CD4-positive, alpha-beta T cell treated with Interleukin-6 at 100 ng/mL for 8 hours (primary cell): ENCODE measurements around the gene ZAP70.

Experiments used
- DNase-seq: peaks from one replicate; pipeline ENCODE4 v3.0.0-alpha.2; 2020; ENCODE audit warnings: mixed read lengths, low spot score

ZAP70 gene

DNA sequence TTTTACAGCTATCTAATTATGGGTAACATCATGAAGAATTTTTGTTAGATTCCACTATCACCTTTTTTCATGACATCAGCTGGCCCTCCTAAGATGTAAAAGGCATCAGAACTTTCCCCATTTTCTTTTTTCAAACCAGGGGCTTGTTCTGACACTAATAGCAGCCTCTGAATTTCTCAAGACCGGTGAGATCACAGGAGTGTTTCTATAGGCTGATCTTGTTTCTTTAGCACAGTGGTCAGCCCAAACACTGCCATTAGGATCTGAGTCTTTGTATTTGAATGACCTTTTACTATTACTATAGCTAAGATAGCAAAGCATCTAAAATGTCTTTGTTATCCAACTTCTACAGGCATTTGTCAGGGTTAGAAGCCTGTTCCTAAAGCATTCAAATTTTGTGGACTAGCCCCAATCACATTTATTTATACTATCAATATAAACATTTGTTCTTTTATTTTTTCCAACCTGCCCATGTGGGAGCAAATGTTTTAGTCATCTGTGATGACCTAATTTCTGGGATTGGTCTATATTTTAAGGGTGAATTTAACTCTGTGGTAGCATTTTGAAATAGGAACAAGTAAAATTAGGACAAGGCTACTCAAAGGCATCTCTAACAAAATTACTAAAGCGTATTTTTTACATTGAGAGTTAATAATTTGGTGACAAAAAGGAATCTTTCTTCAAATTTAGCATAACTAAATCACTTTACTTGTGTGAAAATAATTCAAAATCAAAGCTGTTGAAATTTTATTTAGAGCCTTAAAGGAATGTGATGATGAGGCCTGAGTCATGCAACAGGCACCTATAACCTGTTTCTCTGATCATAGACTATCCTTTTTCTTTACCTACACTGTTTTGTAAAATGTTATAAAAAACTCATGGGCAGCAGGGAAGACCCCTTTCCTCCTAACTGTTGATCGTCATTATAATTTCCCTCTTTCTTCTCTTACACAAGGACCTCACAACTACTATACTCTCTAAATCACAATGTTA, 39.3 kb downstream of the ZAP70 start:
- no peak for DNase-seq

DNA sequence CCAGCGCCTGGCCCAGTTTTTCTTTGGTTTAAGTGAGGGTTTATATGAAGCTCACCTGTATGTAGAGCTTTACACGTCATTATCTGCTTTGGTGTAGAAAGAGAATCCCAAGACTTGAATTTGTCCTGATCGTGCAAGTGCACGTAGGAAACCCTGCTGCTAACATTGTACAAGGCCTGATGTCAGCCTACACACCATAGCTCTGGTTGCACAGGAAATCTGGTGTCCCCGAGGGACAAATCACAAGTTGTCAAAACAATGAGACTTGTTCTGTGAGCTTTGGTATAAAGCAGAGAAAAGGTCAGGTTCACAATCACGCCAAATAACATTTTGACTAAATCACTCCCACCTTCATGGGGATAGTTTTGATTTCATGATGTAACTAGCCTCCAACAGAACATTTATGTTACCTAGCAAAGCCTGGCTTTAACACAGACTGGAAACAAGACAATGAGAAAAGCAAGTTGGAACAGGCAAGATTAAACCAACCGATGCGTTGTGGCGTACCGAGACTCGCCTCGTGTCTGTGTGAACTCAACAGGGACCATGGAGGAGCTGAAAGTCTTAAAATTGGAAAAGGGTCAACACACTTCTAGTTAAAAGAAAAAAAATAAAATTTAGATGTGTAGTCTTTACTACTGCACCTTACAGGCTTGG, 41.4 kb downstream of the ZAP70 start:
- DNase-seq, result no peak

DNA sequence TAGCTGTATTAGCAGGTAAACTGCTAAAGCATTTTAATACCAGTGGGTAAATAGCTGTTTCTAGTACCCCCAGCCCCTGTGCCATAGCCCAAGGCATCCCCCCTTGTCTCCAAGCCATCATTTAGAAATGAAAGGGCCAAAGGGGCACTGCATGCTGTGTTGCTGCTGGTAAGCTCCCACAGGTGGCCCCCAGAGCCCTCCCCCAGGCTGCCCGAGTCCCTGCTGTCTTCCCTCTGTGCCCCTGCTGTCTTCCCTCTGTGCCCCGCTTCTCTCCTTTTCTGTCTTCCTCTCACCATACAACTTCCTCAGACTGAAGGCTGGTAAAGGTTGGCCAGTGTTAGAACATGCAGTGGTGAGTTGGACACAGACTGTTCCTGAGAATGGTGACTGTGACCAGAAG, 42.1 kb downstream of the ZAP70 start:
- DNase-seq, result no peak

DNA sequence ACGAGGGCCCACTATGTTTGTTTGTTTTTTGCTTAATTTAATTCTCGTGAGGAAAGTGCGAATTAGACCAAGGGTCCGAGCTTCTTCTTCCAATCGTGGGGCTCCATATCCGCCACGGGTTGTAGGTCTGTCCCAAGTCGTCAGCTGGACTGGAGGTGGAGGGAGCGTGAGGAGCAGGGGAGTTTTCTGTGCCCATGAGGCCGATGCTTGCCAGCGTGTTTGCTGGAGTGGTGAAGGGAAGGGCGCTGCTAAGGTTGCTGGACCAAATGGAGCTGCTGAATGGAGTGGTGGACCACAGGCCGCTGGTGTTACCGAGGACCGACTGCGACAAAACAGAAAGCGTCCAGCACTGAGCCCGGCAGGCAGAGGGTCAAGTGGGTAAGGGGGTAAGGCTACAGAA, 43.7 kb downstream of the ZAP70 start:
- DNase-seq, result no peak

DNA sequence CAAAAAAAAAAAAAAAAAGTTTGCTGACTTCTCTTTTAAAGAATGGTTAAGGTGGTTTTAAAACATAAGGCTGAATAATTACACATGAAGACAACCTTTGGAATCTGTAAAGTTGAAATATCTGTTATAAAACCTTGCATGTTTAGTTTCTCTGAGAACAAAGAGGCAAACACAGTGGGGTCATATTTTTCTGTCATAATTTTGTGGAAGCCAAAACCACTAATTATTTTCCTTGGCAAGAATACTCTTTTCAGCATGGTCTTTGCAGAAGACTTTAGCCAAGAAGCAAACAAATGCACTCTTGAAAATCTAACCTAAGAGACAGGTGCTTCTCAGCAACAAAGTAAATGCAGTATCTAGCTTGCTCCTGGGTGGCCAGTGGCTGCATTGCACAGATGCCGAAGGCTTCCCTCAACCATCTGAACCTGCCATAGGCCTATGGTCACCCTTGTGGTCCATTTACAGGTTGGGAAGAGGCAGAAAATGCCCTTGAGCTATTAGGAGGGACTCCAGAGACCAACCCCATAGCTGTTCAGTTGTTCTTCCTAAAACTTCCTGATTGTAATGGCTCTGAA, 44.8 kb downstream of the ZAP70 start:
- DNase-seq, result no peak

DNA sequence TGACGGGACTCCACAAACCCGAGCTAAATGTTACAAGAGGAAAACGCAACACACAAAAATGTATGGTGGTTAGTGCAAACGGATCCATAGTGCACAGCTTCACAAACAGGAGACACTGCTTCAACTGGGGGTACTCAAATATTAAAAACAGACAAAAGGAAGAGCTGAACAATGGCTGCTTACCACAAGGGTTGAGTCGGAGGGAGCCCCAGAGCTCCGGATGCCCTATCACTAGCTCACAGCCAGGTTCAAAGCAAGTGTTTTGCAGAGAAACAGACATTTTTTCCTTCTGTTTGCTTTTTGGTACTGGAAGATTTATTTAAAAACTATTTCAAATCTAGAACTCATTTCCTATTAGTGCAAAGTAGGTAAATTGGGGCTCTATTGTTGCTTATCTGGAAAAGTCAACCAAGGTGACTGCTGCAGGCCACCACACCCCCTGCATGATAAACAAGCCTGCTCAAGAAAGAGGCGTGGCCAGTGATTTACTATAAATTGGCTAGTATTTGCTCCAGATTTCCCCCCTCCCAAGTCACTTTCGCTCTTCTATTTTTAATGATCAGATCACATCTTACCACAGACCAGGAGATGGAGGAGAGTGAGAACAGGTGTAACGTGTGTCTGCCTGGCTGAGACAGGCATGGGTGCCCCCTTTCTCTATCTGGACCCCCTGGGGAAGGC, 46.5 kb downstream of the ZAP70 start:
- DNase-seq, result no peak

DNA sequence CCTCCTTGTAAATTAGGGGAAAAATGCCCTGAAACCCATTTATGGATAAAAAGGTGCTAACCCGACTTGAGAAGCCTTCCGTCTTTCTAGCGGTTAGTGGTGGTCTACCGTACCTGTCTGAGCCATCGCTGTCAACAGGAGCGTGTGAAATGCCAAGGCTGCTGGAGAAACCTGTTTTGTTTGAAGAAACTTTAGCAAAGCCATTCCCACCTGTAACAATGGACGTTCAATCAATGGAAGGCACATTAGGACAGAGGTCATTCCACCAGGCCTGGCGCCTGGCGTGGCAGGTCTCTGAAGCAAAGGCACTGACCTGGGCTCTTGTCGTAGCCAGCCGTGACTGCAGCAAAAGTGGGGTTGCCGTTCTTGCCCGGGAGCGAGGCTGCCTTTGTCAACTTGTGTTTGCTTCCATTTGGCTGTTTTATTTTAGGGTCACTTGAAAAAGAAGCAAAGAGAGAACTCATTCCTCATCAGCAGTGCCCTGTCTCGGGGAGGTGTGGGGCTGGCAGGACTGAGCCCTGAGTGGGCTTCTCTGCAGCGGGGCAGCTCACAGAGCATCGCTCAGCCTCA, 47.2 kb downstream of the ZAP70 start:
- no peak for DNase-seq

DNA sequence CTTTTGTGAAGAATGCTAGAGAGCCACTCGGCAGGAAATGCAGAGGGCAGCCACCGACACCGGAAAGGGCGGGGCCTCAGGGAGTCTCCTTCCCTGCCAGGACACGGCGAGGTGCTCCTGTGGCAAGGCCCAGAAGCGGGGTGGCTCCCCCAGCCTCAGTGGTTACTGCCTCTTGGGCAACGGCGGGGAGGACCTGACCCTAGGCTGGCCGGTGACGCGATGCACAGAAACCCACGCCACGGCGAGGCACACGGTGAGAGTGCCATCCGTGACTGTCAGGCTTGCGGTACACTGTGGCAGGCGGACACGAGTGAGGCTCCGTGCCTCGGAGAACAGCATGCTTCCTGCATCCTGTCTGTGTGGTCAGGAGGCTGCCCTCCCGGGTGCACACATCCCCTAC, 47.8 kb downstream of the ZAP70 start:
- DNase-seq, result peak; percentile 36

DNA sequence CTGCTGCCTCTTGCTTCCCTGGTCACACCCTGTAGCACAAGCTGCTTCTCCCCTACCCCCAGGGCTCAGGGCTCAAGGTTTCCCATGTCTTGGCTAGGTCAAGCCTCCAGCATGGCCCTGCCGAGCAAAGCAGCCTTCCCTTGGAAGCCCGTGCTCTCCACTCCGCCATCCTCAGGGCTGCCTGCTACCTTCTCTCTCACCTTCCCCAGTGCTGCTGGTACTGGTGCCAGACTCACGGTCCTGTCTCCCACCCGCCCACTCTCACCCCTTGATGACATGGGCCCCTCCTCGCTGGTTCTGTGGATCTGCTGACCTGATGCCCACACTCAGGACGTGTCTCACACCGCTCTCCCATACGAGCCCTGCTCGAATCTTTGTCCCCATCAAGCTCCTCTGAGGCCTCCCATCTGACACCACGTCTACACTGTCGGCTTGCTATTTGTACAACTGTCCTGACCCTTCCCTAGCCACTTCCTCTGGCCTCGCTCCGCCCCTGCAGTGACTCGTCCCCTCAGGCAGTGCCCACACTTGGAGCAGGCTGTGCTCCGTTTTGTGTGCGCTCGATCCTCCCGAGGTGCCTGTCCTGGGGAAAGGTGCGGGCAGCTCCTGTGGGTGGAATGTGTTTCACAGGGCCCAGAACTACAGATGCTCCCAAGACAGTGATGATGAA, 49.9 kb downstream of the ZAP70 start:
- no peak for DNase-seq

DNA sequence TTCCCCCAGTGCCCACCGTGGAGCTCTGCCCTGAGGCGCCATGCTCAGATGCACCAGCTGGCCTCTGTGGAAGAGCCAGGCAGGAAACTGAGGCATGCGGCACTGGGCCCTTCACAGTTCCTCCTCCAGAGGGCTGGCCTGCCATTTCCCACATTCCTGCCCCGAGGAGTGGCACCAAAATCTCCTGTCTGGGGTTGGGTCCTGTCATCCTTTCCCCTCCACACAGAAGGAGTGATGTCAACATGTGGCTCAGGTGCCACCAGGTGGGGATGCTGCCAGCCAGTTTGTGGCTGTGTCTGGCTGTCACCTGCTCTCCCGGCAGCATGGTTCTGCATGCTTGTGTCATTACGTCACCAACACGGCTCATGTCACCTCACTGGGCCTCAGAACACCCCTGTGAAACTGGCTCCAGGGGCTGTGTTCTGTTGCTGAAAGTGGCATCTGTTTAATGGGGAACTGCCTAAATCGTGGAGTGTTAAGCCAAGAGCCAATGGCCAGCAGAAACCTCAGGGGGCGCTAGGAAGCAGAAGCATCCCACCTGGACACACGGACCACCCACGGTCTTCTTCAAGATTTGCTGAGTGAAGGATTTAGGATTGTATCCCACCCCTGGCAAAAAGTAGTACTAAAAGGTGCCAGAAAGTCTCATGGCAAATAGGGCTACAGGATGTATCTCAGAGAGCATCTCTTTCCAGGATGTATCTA, 51.3 kb downstream of the ZAP70 start:
- no peak for DNase-seq

DNA sequence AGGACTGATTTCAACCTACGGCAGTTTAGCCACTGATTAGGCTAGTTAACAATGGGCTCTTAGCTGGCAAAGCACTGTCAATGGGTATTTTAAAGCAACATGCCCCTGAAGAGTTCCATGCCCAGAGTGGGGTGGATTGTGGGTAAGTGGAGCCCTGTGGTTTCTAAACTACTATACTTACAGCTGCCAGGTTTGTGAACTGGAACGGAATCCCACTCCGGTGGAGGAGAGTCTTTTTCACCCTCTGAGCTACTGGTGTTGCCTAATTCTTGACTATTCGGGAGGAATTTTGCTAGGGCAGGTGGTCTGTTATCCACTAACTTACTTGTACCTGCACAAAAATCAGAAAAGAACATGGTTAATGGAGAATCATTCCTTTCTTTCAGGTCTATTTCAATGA, 52.6 kb downstream of the ZAP70 start:
- DNase-seq, result no peak

DNA sequence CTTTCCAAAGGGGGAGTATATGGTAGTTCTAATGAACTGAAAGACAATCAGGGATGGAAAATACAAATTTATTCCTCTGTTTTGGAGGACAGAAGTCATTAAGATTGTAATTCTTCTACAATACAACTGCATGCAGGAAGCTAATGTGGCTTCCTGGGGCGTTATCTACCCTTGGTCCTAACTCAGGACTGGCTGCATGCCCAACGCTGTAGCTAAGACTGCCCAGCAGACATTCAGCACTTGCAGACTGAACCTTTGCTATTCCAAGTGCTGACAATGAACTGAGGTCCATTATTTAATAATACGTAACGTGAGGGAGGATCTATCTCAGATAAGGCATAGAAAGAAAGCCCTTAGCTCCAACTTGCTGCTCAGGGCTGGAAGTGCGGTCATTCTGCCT, 53.2 kb downstream of the ZAP70 start:
- DNase-seq, result no peak

DNA sequence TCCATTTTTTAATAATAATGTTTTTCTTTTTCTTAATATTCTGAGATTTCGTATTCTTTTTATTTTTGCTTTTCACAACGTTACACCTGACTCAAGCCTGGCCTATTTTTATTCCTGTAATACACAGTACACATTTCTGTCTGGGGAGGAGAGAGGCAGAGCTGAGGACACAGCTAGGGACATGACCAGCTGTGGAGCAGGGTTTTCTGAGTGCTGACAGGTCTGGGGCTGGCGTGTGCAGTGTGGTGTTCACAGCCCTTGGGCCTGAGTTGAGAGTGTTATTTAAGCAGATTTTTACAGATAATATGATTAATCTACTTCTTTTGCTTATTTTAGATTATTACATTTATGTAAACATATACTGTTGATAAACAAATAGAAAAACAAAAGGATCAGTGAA, 55.9 kb downstream of the ZAP70 start:
- no peak for DNase-seq

DNA sequence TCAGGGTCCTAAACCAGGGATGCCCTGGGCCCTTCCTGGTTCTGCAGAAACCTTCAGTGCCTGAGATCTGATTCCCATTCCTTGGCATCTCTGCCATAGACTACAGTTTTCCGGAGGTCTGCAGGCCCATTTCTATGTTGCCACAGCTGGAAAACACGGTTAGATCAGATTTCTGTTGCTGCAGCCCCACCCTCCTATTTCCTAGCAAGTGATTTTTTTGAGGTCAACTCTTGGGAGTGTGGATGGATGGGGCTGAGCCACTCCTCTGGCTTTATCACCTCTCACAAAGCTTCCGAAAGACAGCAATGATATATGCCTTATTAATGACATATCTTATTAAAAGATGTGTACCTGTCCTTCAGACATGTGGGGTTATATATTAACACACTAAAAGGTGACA, 56.3 kb downstream of the ZAP70 start:
- no peak for DNase-seq

DNA sequence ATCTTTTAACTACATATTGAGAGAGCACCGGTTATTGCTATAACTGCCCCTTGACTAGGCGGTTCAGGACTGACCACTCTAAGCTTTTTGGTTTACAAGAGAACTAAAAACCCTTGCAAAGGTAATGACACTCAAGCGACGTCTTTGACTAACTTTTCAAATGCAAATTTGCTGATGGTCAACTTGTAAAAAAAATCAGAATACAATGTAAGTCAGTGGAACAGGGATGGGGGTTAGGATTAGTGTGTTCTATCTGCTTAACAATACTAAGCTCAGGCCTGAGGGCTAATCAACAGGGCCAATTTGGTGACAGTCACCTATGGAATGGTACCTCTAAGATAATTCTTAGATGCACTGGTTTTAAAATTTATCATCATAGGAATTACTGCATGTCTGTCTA, 57.1 kb downstream of the ZAP70 start:
- DNase-seq, result no peak

DNA sequence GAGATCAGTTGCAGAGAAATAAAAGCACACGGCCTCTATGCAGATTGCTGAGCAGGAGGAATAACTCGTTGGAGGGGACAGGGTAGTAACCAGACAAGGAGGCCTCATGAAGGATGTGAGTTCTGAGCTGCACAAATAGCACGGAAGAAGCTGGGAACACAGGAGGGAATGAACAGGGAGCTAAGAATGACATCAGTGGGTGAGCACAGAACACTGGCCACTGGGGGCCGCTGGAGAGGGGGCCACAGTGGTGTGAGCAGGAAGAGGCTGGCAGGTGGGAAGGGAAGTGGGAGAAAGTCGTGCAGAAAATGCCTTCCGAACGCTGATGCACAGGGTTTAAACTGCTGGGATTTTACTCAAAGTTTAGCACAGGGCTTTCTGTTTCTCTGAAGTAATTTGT, 61.0 kb downstream of the ZAP70 start:
- no peak for DNase-seq

DNA sequence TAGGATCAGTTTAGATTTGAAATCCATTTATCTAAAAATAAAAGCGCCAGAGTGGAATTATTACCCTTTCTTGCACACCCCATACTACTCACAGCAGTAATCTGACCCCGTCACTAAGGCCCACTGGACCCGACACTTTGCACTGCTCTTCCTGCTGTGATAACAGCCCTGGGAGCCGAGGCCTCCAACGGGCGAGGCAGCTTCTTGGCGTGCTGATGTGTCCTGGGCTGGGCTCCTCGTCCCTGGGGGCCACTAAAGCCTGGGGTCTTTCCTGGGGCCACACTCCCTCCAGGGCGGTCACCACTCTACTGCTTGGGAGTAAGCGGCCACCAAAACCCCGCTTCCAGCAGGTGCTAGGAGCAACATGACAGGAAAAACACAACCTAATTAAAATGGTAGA, 61.7 kb downstream of the ZAP70 start:
- no peak for DNase-seq

DNA sequence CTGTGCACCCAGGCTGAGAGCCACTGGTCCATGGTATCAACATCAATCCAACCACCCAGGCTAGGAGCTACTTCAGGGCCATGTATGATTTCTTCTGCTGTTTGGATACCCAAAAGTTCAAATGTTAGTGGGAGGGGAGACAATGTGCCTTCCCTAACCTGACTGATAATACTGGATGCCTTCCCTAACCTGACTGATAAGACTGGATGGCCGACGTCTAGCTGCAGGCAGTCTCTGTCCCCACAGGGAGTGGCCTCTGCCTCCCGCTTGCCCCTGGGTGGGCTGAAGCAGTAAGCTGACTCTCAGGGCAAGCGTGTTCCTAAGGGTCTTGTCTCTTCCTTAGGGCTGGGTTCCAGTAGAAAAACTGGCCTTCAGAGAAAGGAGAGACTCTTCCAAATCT, 65.8 kb downstream of the ZAP70 start:
- no peak for DNase-seq

DNA sequence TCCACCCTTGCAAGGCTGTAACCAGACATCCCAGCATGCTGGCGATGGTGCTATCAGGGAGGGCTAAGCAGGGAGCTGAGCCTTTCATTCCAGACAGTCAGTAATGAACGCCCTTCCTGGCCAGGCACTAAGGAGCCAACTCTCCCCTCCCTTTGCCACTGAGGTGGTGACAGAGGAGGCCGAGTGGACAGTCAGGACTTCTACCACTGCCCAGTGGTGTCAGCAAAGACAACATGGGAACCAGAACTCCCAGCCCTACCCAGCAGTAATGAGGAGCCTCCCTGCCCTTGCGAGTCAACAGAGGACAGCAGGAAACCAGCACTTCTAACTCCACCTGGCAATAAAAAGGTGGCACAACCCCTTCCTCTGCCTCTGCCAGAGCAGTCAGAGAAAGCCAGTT, 68.6 kb downstream of the ZAP70 start:
- no peak for DNase-seq

DNA sequence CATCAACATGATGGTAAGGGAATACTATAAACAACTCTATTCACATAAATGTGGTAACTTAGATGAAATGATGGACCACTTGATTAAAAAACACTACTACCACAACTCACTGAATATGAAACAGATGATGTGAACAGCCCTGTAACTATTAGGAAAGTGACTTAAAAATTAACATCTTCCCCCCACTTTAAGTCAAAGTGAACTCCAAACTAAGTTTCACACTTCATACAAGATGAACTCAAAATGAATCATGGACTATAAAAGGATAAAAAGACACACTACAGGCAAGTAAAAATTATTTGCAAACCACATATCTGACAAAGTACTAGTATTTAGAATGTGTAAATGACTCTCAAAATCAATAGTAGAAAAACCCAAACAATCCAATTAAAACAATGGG, 71.6 kb downstream of the ZAP70 start:
- DNase-seq, result no peak

DNA sequence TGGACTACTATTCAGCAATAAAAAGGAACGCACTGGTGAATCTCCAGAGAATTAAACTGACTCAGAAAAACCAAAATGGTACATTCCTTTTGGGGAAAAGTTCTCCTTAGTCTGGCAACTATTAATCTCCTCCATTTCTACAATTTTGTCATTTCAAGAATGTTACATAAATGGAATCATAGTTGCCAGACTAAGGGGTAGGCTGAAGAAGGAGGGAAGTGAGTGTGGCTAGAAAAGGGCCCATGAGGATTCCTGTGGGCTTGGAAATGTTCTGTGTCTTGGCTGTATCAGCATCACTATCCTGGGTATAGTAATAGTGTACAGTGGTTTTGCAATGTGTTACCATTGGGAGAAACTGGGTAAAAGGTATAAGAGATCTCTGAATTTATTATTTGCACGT, 72.4 kb downstream of the ZAP70 start:
- no peak for DNase-seq
